ENCODE data around the gene SLC44A3. TPM values are rescaled to one million over a fixed set of nuclear protein-coding genes. Genes with fewer than 3 reads are reported as not detected.

Gene SLC44A3
- total and polyA plus RNA-seq, 4 donors = 9.3 to 31.8 (median 11.6) TPM

DNA sequence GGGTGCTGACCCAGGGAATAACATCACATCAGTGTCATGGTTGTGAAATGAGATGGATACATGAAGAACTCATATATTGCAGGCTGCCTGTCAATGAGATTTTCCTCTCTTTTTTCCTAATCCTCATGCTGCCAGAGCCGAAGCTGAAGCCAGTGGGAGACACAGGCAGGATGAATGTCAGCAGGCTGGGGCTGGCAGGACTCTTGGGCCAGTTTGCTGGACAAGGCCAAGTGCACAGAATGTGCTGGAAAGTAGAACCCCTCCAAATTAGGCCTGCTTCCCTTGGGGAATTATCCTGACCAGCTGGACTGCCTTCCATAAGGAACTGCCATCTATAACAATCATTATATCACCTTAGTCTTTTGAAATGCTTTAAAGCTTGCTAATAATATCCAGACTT lies 31.4 kb downstream of the SLC44A3 start:
- Histone ChIP-seq H3K36me3 (ENCODE audit: control insufficient read depth in 4 of 4, insufficient read depth in 4 of 4, low read length in 4 of 4) (no peaks in the 10 kb centered on the region), H3K9ac (ENCODE audit: insufficient read depth in 1 of 2, low read length in 2 of 2) (no peak overlapping the region), H3K27ac (ENCODE audit: low read depth in 1 of 2, low read length in 1 of 2) (no peak overlapping the region), H3K4me3 (no peak overlapping the region), H3K9me3 (ENCODE audit: control insufficient read depth in 4 of 4, insufficient read depth in 3 of 4, low read length in 3 of 4) (no peaks in the 10 kb centered on the region), H3K4me1 (ENCODE audit: control insufficient read depth in 5 of 5, insufficient read depth in 5 of 5, low read length in 5 of 5) (peaks cover 0 to 7% (median 5%) of the 10 kb centered on the region in 5 donors), H3K27me3 (ENCODE audit: control insufficient read depth in 3 of 3, insufficient read depth in 3 of 3, low read length in 2 of 3) (no peaks in the 10 kb centered on the region)
- DNase-seq (no peak), ATAC-seq (ENCODE audit: insufficient read depth, low FRiP score) (no peak)
- TF ChIP-seq, protein P1, sequence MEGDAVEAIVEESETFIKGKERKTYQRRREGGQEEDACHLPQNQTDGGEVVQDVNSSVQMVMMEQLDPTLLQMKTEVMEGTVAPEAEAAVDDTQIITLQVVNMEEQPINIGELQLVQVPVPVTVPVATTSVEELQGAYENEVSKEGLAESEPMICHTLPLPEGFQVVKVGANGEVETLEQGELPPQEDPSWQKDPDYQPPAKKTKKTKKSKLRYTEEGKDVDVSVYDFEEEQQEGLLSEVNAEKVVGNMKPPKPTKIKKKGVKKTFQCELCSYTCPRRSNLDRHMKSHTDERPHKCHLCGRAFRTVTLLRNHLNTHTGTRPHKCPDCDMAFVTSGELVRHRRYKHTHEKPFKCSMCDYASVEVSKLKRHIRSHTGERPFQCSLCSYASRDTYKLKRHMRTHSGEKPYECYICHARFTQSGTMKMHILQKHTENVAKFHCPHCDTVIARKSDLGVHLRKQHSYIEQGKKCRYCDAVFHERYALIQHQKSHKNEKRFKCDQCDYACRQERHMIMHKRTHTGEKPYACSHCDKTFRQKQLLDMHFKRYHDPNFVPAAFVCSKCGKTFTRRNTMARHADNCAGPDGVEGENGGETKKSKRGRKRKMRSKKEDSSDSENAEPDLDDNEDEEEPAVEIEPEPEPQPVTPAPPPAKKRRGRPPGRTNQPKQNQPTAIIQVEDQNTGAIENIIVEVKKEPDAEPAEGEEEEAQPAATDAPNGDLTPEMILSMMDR (IDR thresholded peaks at IDR 0.05; ENCODE audit: control extremely low read depth, extremely low read depth) = no peak
- WGBS, 2 donors = 78 to 100% methylated on average over 1 of the region's 1 CpG

DNA sequence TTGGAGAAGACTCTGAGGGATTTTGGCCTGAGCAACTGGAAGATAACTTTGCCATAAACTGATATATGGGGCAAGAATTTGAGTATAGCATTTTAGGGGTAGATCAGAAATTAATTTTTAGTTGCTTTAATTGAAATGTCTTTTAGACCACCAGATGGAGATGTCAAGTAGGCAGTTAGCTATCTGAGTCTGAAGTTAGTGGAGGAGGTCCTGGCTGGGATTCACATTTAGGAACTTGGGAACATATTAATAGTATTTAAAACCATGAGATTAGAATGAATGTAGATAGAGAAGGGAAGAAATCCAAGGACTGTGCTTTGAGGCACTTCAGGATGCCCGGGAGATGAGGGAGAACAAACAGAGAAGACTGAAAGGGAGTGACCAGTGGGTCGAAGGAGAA lies 32.6 kb downstream of the SLC44A3 start:
- DNase-seq (peak in 2 of 3 donors; percentile 59 to 77), ATAC-seq (ENCODE audit: insufficient read depth, low FRiP score) (no peak)
- Histone ChIP-seq H3K9ac (ENCODE audit: insufficient read depth in 1 of 2, low read length in 2 of 2) (no peak overlapping the region), H3K9me3 (ENCODE audit: control insufficient read depth in 4 of 4, insufficient read depth in 3 of 4, low read length in 3 of 4) (no peaks in the 10 kb centered on the region), H3K27me3 (ENCODE audit: control insufficient read depth in 3 of 3, insufficient read depth in 3 of 3, low read length in 2 of 3) (no peaks in the 10 kb centered on the region), H3K27ac (ENCODE audit: low read depth in 1 of 2, low read length in 1 of 2) (no peak overlapping the region), H3K4me3 (no peak overlapping the region), H3K36me3 (ENCODE audit: control insufficient read depth in 4 of 4, insufficient read depth in 4 of 4, low read length in 4 of 4) (no peaks in the 10 kb centered on the region), H3K4me1 (ENCODE audit: control insufficient read depth in 5 of 5, insufficient read depth in 5 of 5, low read length in 5 of 5) (peaks cover 0 to 7% (median 5%) of the 10 kb centered on the region in 5 donors)
- TF ChIP-seq, protein P1 (IDR thresholded peaks at IDR 0.05; ENCODE audit: control extremely low read depth, extremely low read depth) = no peak
- 50 to 70% methylated on average over 2 of the region's 2 CpGs for WGBS, 2 donors

DNA sequence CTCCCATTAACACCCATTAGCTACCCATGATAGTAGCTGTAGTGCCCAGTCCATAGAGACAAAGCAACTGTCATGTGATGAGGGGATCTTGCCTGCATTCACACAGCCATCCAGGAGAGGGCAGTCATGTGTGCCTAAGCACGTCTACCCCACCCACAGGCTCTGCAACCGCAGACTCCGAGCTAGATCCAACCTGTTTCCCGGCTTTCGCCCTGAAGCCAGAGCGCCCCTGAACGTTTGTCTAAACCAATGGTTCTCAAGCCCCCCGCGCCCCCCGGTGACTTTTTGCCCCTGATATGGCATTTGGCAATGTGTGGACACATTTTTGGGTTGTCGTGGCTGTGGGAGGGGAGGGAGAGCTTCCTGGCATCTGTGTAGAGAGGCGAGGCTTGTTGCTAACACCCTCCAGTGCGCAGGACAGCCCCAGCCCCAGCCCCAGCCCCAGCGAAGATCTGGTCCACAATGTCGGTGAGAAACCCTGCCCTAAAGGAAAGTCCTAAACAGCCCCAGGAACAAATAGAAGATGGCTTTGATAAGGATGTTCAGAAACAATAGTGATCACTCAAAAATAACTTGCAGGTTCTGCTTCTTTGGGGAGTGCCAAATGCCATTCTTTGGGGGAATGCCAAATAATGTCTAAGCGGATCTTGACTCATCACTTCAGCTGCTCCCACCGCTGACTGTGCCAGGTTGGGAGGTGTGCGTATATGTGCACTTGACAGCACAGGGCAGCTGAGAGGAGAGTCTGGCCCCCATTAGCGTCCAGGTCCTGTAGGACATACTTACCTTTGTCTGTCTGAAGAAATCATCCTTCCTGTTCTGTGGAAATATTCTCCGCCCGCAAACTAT lies 34.5 kb downstream of the SLC44A3 start:
- peaks cover 0 to 7% (median 5%) of the 10 kb centered on the region in 5 donors for H3K4me1 ChIP-seq (ENCODE audit: control insufficient read depth in 5 of 5, insufficient read depth in 5 of 5, low read length in 5 of 5)
- H3K36me3 ChIP-seq (ENCODE audit: control insufficient read depth in 4 of 4, insufficient read depth in 4 of 4, low read length in 4 of 4) = no peaks in the 10 kb centered on the region
- H3K9me3 ChIP-seq (ENCODE audit: control insufficient read depth in 4 of 4, insufficient read depth in 3 of 4, low read length in 3 of 4) = no peaks in the 10 kb centered on the region
- H3K27me3 ChIP-seq (ENCODE audit: control insufficient read depth in 3 of 3, insufficient read depth in 3 of 3, low read length in 2 of 3) = no peaks in the 10 kb centered on the region
- ATAC-seq (ENCODE audit: insufficient read depth, low FRiP score) (peak; percentile 94), DNase-seq (peak; percentile 88 to 96 (median 91))
- peak overlapping the region; percentile 82 to 84 for H3K27ac ChIP-seq (ENCODE audit: low read depth in 1 of 2, low read length in 1 of 2)
- no peak overlapping the region for H3K9ac ChIP-seq (ENCODE audit: insufficient read depth in 1 of 2, low read length in 2 of 2)
- 8 to 14% methylated on average over 21 of the region's 21 CpGs for WGBS, 2 donors
- H3K4me3 ChIP-seq = no peak overlapping the region
- TF ChIP-seq, protein P1 (IDR thresholded peaks at IDR 0.05; ENCODE audit: control extremely low read depth, extremely low read depth) = peak; percentile 94
